Upper lobe of left lung (tissue), 4 donors: ENCODE data around the gene PRKCE.

Experiments
- EP300 ChIP-seq, 4 donors: sonication (generic); formaldehyde crosslinking; IDR thresholded peaks; one replicate each; pipeline ENCODE4 v1.5.1; 2017; ENCODE audit warnings: antibody characterized with exemption in 4 of 4, control low read depth in 2 of 4
- POLR2A ChIP-seq, 4 donors: fragments of 450-650 bp; IDR thresholded peaks; one replicate each; pipeline ENCODE4 v1.5.1; 2016 to 2017; ENCODE audit warnings: antibody characterized with exemption in 4 of 4, mild to moderate bottlenecking in 2 of 4
- POLR2AphosphoS5 ChIP-seq, 2 donors: sonication (generic); formaldehyde crosslinking; IDR thresholded peaks; one replicate each; pipeline ENCODE4 v1.5.1; 2017; ENCODE audit warnings: antibody characterized with exemption in 2 of 2
- TF ChIP-seq, protein P1 (sequence below), 6 experiments: fragments of 450-650 bp in 4 of 6; fragments of 200-600 bp in 2 of 6; sonication (generic) in 2 of 6; IDR thresholded peaks; one replicate each; pipeline ENCODE4 v1.5.1; 2016 to 2019; ENCODE audit warnings: antibody characterized with exemption in 6 of 6

GRCh38 chr2:46125798-46126197 is 474.3 kb downstream of the PRKCE start:
- TF ChIP-seq, protein P1, sequence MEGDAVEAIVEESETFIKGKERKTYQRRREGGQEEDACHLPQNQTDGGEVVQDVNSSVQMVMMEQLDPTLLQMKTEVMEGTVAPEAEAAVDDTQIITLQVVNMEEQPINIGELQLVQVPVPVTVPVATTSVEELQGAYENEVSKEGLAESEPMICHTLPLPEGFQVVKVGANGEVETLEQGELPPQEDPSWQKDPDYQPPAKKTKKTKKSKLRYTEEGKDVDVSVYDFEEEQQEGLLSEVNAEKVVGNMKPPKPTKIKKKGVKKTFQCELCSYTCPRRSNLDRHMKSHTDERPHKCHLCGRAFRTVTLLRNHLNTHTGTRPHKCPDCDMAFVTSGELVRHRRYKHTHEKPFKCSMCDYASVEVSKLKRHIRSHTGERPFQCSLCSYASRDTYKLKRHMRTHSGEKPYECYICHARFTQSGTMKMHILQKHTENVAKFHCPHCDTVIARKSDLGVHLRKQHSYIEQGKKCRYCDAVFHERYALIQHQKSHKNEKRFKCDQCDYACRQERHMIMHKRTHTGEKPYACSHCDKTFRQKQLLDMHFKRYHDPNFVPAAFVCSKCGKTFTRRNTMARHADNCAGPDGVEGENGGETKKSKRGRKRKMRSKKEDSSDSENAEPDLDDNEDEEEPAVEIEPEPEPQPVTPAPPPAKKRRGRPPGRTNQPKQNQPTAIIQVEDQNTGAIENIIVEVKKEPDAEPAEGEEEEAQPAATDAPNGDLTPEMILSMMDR (IDR thresholded peaks at IDR 0.05) = no peak
- no peak for TF ChIP-seq POLR2A (IDR thresholded peaks at IDR 0.05)
- TF ChIP-seq POLR2AphosphoS5 (IDR thresholded peaks at IDR 0.05) = no peak
- no peak for TF ChIP-seq EP300 (IDR thresholded peaks at IDR 0.05)
